GM18508 (cell line): ENCODE results near the gene MTRR.

Experiments
- ATAC-seq: cut with Tn5 transposase; IDR thresholded peaks from one replicate; pipeline ENCODE4 v1.9.1; 2021; ENCODE audit warnings: moderate number of reproducible peaks; ENCODE audit not compliant: insufficient read depth, unreplicated experiment

The MTRR gene

GRCh38 chr5:7868773-7869473, at the start of gene MTRR, which contains the start of gene FASTKD3:
MTRR (plus strand) TSS chr5:7869148; CDS start chr5:7870795, 1,647 bp downstream.
FASTKD3 (minus strand) TSS chr5:7869031; CDS start chr5:7868083, 948 bp downstream.
- peak; percentile 95 for ATAC-seq

GRCh38 chr5:7822449-7822848, 46.5 kb upstream of the MTRR start:
- ATAC-seq: no peak

GRCh38 chr5:7823594-7823993, 45.4 kb upstream of the MTRR start:
- no peak for ATAC-seq

GRCh38 chr5:7824995-7825394, 44.0 kb upstream of the MTRR start:
- no peak for ATAC-seq

- no peak for ATAC-seq
Measured at GRCh38 chr5:7825630-7826029, 43.3 kb upstream of the MTRR start.

GRCh38 chr5:7827610-7828009, 41.3 kb upstream of the MTRR start:
- ATAC-seq: no peak

- ATAC-seq: no peak
Measured at GRCh38 chr5:7828269-7828668, 40.7 kb upstream of the MTRR start.

- no peak for ATAC-seq
Measured at GRCh38 chr5:7834982-7835381, 34.0 kb upstream of the MTRR start.

GRCh38 chr5:7837403-7837802, 31.5 kb upstream of the MTRR start:
- no peak for ATAC-seq

GRCh38 chr5:7842531-7842930, 26.4 kb upstream of the MTRR start:
- no peak for ATAC-seq

GRCh38 chr5:7844901-7845300, 24.0 kb upstream of the MTRR start:
- no peak for ATAC-seq

GRCh38 chr5:7845557-7845956, 23.4 kb upstream of the MTRR start:
- no peak for ATAC-seq

- no peak for ATAC-seq
Measured at GRCh38 chr5:7846327-7846726, 22.6 kb upstream of the MTRR start.

- no peak for ATAC-seq
Measured at GRCh38 chr5:7848296-7848695, 20.7 kb upstream of the MTRR start.

GRCh38 chr5:7849681-7850394, 19.1 kb upstream of the MTRR start:
- ATAC-seq: no peak

GRCh38 chr5:7850395-7851239, 18.3 kb upstream of the MTRR start, which contains the start of gene CFAP90:
CFAP90 (minus strand) TSS chr5:7851133; CDS start chr5:7851021, 112 bp downstream.
- ATAC-seq: no peak

GRCh38 chr5:7851240-7851592, 17.7 kb upstream of the MTRR start:
- ATAC-seq: no peak

GRCh38 chr5:7851617-7852289, 17.2 kb upstream of the MTRR start:
- ATAC-seq: no peak

- ATAC-seq: no peak
Measured at GRCh38 chr5:7852542-7852941, 16.4 kb upstream of the MTRR start.

- no peak for ATAC-seq
Measured at GRCh38 chr5:7852988-7853387, 16.0 kb upstream of the MTRR start.
